Vagina (tissue), 2 donors: ENCODE measurements around the gene FNBP1L. TPM values are rescaled to one million over a fixed set of nuclear protein-coding genes. Genes with fewer than 3 reads are reported as not detected.

ENCODE experiments used
- DNase-seq, 2 donors: peaks; one replicate each; pipeline ENCODE4 v3.0.0-alpha.2; 2017; ENCODE audit errors: extremely low spot score in 2 of 2
- H3K27ac ChIP-seq: fragments of 200-600 bp; sonication (generic); one replicate; pipeline ENCODE4 v1.5.1; 2019
- H3K27me3 ChIP-seq: fragments of 200-600 bp; sonication (generic); one replicate; pipeline ENCODE4 v1.5.1; 2019
- H3K36me3 ChIP-seq, 2 donors: fragments of 200-600 bp; sonication (generic); one replicate each; pipeline ENCODE4 v1.5.1; 2017 to 2019
- H3K4me1 ChIP-seq: fragments of 200-600 bp; sonication (generic); one replicate; pipeline ENCODE4 v1.5.1; 2019
- H3K4me3 ChIP-seq, 2 donors: fragments of 200-600 bp; sonication (generic); 1 replicate in 1 of 2; 2 replicates in 1 of 2; pipeline ENCODE4 v1.5.1; 2016 to 2019
- H3K9me3 ChIP-seq: fragments of 200-600 bp; sonication (generic); one replicate; pipeline ENCODE4 v1.5.1; 2019
- CTCF ChIP-seq, 3 experiments: fragments of 450-650 bp in 2 of 3; fragments of 200-600 bp in 1 of 3; sonication (generic) in 1 of 3; IDR thresholded peaks; one replicate each; pipeline ENCODE4 v1.5.1; 2017 to 2019; ENCODE audit warnings: antibody characterized with exemption in 3 of 3, mild to moderate bottlenecking in 2 of 3, moderate library complexity in 2 of 3
- POLR2A ChIP-seq, 2 donors: fragments of 450-650 bp; IDR thresholded peaks; one replicate each; pipeline ENCODE4 v1.6.1; 2017; ENCODE audit warnings: antibody characterized with exemption in 2 of 2, mild to moderate bottlenecking in 2 of 2, moderate library complexity in 2 of 2
- POLR2AphosphoS5 ChIP-seq, 2 donors: sonication (generic); formaldehyde crosslinking; IDR thresholded peaks; one replicate each; pipeline ENCODE4 v1.9.0; 2017; ENCODE audit warnings: antibody characterized with exemption in 2 of 2, mild to moderate bottlenecking in 2 of 2, low read depth in 1 of 2; ENCODE audit not compliant: insufficient read depth in 1 of 2
- intact Hi-C: fragments of 100-400 bp; cut with DNase I; formaldehyde crosslinking; loops from one replicate; pipeline ENCODE4 v1.15.1; 2023
- total RNA-seq: library from RNA; depleted of rRNA; stranded (reverse); fragments of >200 nt; gene quantifications from one replicate; pipeline ENCODE4 v1.2.3, GENCODE V29; 2016

Gene FNBP1L
- total RNA-seq, 1 donor from 2014 or later, result 16.9 TPM

DNA sequence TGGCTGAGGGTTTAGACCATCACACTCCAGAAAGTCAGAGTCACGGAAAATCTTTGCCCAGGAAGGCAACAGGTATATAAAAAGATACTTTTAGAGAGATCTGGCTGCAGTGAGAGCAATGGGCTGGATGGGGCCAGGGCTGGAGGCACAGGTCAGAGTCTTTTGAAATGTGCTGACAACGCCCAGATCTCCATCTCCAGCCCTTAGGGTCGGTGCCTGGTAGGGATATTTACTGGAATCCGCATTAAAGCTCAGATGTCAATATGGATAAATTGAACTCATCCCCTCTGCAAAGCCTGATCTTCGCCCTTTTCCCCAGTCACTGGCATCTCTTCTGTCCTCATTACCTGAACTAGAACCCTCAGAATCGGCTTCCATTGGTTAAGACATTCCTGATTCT lies 151.6 kb downstream of the FNBP1L start:
- intact Hi-C loops, result loop anchor here (5.0 kb wide), 1 partner anchor 1297 kb away; no protein-coding TSS in a partner anchor
- Histone ChIP-seq H3K4me3 (no peak overlapping the region), H3K36me3 (no peaks in the 10 kb centered on the region), H3K9me3 (no peaks in the 10 kb centered on the region), H3K4me1 (peaks cover 56% of the 10 kb centered on the region), H3K27ac (no peak overlapping the region), H3K27me3 (no peaks in the 10 kb centered on the region)
- no peak for TF ChIP-seq POLR2AphosphoS5 (IDR thresholded peaks at IDR 0.05; ENCODE audit: insufficient read depth in 1 of 2, low read depth in 1 of 2)
- TF ChIP-seq CTCF (IDR thresholded peaks at IDR 0.05), result no peak
- TF ChIP-seq POLR2A (IDR thresholded peaks at IDR 0.05), result no peak
- DNase-seq, result no peak

DNA sequence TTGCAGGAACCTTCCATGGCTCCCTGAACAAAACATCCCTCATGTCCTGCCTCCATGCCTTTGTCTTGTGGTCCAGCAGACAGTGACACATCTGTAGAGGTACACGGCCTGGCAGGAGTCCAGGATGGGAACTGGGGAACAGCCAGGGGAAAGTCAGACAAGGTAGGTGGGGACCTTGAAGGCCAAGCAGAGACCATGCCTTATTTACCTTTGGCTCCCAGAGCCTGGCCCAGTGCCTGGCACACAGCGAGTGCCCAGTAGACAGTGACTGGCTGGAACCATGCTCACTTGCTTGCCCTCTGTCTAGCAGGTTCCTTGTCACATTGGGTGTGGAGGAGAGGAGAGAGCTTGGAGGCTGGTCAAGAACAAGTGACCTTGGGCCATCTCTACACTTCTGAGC lies 152.7 kb downstream of the FNBP1L start:
- peaks cover 58% of the 10 kb centered on the region for H3K4me1 ChIP-seq
- no peak overlapping the region for H3K4me3 ChIP-seq
- H3K27ac ChIP-seq, result no peak overlapping the region
- DNase-seq, result no peak
- intact Hi-C loops, result no loop called here
- no peaks in the 10 kb centered on the region for H3K9me3 ChIP-seq
- H3K27me3 ChIP-seq, result no peaks in the 10 kb centered on the region
- TF ChIP-seq POLR2A (IDR thresholded peaks at IDR 0.05) (no peak), CTCF (IDR thresholded peaks at IDR 0.05) (no peak), POLR2AphosphoS5 (IDR thresholded peaks at IDR 0.05; ENCODE audit: insufficient read depth in 1 of 2, low read depth in 1 of 2) (no peak)
- no peaks in the 10 kb centered on the region for H3K36me3 ChIP-seq

DNA sequence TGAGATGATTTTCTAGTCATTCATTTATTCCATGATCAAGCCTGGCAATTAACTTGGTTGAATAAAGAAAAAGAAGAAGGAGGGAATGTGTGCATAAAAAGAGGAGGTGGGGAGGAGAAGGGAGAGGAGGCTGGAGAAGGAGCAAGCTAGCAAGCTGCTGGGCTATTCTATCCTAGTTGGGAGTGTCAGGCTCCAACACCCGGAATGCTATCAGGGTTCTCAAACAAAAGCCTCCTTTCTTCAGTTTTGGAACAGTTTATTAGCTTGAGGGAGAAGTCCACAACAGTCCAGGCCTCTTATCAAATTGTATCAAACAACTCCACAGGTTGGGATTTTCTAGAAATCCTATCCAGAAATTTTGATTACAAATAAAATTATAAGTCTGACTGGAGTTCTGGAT lies 153.8 kb downstream of the FNBP1L start:
- no peak overlapping the region for H3K4me3 ChIP-seq
- H3K4me1 ChIP-seq, result peaks cover 56% of the 10 kb centered on the region
- H3K27me3 ChIP-seq, result no peaks in the 10 kb centered on the region
- H3K36me3 ChIP-seq, result no peaks in the 10 kb centered on the region
- no peak for DNase-seq
- intact Hi-C loops, result no loop called here
- TF ChIP-seq POLR2A (IDR thresholded peaks at IDR 0.05), result no peak
- no peaks in the 10 kb centered on the region for H3K9me3 ChIP-seq
- no peak overlapping the region for H3K27ac ChIP-seq

DNA sequence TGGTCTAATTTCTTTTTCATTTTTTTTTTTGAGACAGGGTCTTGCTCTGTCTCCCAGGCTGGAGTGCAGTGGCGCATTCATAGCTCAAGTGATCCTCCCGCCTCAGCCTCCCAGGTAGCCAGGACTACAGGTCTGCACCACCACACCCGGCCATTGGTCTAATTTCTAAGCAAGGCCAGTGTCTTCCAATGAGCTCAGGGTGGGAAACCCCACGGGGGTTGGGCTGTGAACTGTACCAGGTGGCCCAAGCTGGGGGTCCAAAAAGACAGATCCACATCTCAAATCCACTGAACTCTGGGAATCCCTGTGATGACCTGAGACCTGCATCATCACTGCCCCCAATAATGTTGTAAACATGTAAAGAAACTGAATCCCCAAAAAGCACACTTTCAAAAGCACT lies 154.2 kb downstream of the FNBP1L start:
- TF ChIP-seq POLR2AphosphoS5 (IDR thresholded peaks at IDR 0.05; ENCODE audit: insufficient read depth in 1 of 2, low read depth in 1 of 2) (no peak), POLR2A (IDR thresholded peaks at IDR 0.05) (no peak), CTCF (IDR thresholded peaks at IDR 0.05) (no peak)
- no peaks in the 10 kb centered on the region for H3K27me3 ChIP-seq
- no peak overlapping the region for H3K4me3 ChIP-seq
- intact Hi-C loops, result no loop called here
- DNase-seq, result no peak
- no peaks in the 10 kb centered on the region for H3K36me3 ChIP-seq
- H3K4me1 ChIP-seq, result peaks cover 53% of the 10 kb centered on the region
- no peaks in the 10 kb centered on the region for H3K9me3 ChIP-seq
- no peak overlapping the region for H3K27ac ChIP-seq

- peaks cover 48% of the 10 kb centered on the region for H3K4me1 ChIP-seq
Observed at GRCh38 chr1:93603106-93603505, 155.2 kb downstream of the FNBP1L start.

More at GRCh38 chr1:93603106-93603505, 155.2 kb downstream of the FNBP1L start:
- TF ChIP-seq POLR2AphosphoS5 (IDR thresholded peaks at IDR 0.05; ENCODE audit: insufficient read depth in 1 of 2, low read depth in 1 of 2), result no peak
- TF ChIP-seq CTCF (IDR thresholded peaks at IDR 0.05), result no peak
- TF ChIP-seq POLR2A (IDR thresholded peaks at IDR 0.05), result no peak
- H3K27me3 ChIP-seq, result no peaks in the 10 kb centered on the region
- intact Hi-C loops, result no loop called here
- no peak overlapping the region for H3K4me3 ChIP-seq
- no peak for DNase-seq
- H3K27ac ChIP-seq, result no peak overlapping the region
- no peaks in the 10 kb centered on the region for H3K36me3 ChIP-seq
- H3K9me3 ChIP-seq, result no peaks in the 10 kb centered on the region
